ENCODE data around the gene DPPA2. TPM values are rescaled to one million over a fixed set of nuclear protein-coding genes. Genes with fewer than 3 reads are reported as not detected.

The DPPA2 gene
- total RNA-seq, 1 experiment from 2014 or later = not detected

DNA sequence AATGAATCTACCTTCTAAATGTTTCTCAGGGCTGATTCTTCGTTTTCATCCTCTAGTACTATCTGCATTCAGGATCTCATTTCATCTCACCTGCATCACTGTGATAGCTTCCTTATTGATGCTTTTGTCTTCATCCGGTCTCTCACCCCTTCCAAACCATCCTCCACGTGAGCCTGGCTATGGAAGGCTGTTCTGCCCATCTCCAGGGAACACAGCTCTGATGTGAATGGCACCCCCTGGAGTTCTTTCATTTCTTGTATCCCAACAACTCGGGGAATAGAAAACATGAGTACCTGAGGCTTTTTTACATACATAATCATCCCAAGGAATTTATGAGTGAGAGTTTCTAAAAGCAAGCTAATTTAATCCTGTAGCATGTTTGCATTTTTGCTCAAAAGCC lies 29.8 kb upstream of the DPPA2 start:
- ChIA-PET POLR2A (no interaction called here), RAD21 (ENCODE audit: low non-redundant PET in 1 of 2, low total read pairs in 2 of 2, uncharacterized antibody in 2 of 2, unreplicated experiment in 2 of 2) (no interaction called here), CTCF (no interaction called here)
- no peak for DNase-seq (ENCODE audit: low read depth, low spot score)
- no peaks in the 10 kb centered on the region for H3K4me1 ChIP-seq (ENCODE audit: control insufficient read depth in 1 of 2, insufficient read depth in 2 of 2, low read length in 2 of 2)
- H3K4me2 ChIP-seq (ENCODE audit: low read length) = no peak overlapping the region
- ATAC-seq = no peak
- H3K9ac ChIP-seq (ENCODE audit: low read length) = no peak overlapping the region
- H3K79me2 ChIP-seq (ENCODE audit: insufficient read depth, low read length) = no peaks in the 10 kb centered on the region
- H3K9me2 ChIP-seq (ENCODE audit: insufficient read depth) = no peaks in the 10 kb centered on the region
- no TSS peak for BruUV-seq (replicated peaks)
- intact Hi-C loops (cut with micrococcal nuclease) = no loop called here
- H3K4me3 ChIP-seq (replicated peaks in 1 of 2; ENCODE audit: low read depth in 1 of 2, low read length in 2 of 2) = no peak overlapping the region
- no peak overlapping the region for H3K27ac ChIP-seq (ENCODE audit: low read depth, low read length)
- H3K36me3 ChIP-seq (ENCODE audit: control insufficient read depth in 1 of 2, insufficient read depth in 2 of 2, low read length in 2 of 2) = no peaks in the 10 kb centered on the region
- no peaks in the 10 kb centered on the region for H3K9me3 ChIP-seq (ENCODE audit: control insufficient read depth in 1 of 2, insufficient read depth in 1 of 2, low read depth in 1 of 2, low read length in 2 of 2)
- no peaks in the 10 kb centered on the region for H3K27me3 ChIP-seq (ENCODE audit: insufficient read depth, low read length)
- H4K20me1 ChIP-seq (ENCODE audit: insufficient read depth) = no peaks in the 10 kb centered on the region
- TF ChIP-seq, protein P1, sequence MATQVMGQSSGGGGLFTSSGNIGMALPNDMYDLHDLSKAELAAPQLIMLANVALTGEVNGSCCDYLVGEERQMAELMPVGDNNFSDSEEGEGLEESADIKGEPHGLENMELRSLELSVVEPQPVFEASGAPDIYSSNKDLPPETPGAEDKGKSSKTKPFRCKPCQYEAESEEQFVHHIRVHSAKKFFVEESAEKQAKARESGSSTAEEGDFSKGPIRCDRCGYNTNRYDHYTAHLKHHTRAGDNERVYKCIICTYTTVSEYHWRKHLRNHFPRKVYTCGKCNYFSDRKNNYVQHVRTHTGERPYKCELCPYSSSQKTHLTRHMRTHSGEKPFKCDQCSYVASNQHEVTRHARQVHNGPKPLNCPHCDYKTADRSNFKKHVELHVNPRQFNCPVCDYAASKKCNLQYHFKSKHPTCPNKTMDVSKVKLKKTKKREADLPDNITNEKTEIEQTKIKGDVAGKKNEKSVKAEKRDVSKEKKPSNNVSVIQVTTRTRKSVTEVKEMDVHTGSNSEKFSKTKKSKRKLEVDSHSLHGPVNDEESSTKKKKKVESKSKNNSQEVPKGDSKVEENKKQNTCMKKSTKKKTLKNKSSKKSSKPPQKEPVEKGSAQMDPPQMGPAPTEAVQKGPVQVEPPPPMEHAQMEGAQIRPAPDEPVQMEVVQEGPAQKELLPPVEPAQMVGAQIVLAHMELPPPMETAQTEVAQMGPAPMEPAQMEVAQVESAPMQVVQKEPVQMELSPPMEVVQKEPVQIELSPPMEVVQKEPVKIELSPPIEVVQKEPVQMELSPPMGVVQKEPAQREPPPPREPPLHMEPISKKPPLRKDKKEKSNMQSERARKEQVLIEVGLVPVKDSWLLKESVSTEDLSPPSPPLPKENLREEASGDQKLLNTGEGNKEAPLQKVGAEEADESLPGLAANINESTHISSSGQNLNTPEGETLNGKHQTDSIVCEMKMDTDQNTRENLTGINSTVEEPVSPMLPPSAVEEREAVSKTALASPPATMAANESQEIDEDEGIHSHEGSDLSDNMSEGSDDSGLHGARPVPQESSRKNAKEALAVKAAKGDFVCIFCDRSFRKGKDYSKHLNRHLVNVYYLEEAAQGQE (IDR thresholded peaks at IDR 0.05; ENCODE audit: low read depth) = no peak
- TF ChIP-seq, protein P2, sequence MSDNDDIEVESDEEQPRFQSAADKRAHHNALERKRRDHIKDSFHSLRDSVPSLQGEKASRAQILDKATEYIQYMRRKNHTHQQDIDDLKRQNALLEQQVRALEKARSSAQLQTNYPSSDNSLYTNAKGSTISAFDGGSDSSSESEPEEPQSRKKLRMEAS (IDR thresholded peaks at IDR 0.05) = no peak
- TF ChIP-seq RAD21 (IDR thresholded peaks at IDR 0.05; ENCODE audit: low read depth) = no peak
- no peak for TF ChIP-seq EGR1 (IDR thresholded peaks at IDR 0.05; ENCODE audit: low read depth)
- TF ChIP-seq JUND (IDR thresholded peaks at IDR 0.05) = no peak
- no peak for TF ChIP-seq FOSL1 (IDR thresholded peaks at IDR 0.05; ENCODE audit: low read depth)
- TF ChIP-seq TCF7L2 (IDR thresholded peaks at IDR 0.05; ENCODE audit: borderline replicate concordance, extremely low read depth, insufficient read depth, insufficient read length) = no peak
- no peak for TF ChIP-seq ZNF274 (IDR thresholded peaks at IDR 0.05; ENCODE audit: low read depth, low read length)
- TF ChIP-seq SIN3A (IDR thresholded peaks at IDR 0.05; ENCODE audit: low read depth) = no peak
- no peak for TF ChIP-seq POLR2A (IDR thresholded peaks at IDR 0.05; ENCODE audit: borderline replicate concordance, extremely low read depth, insufficient read depth, insufficient read length)
- no peak for TF ChIP-seq YY1 (IDR thresholded peaks at IDR 0.05; ENCODE audit: extremely low read depth, insufficient replicate concordance, low read depth, low read length)
- no peak for TF ChIP-seq CEBPB (IDR thresholded peaks at IDR 0.05; ENCODE audit: low read depth)
- no peak for TF ChIP-seq CBX3 (IDR thresholded peaks at IDR 0.05; ENCODE audit: low read depth)
- TF ChIP-seq, protein P3, sequence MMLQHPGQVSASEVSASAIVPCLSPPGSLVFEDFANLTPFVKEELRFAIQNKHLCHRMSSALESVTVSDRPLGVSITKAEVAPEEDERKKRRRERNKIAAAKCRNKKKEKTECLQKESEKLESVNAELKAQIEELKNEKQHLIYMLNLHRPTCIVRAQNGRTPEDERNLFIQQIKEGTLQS (IDR thresholded peaks at IDR 0.05) = no peak
- H2AFZ ChIP-seq (ENCODE audit: low read depth, low read length, poor library complexity, severe bottlenecking) = no peak overlapping the region

Measured in HCT116 (cell line).